ENCODE data around the gene SLAMF1.

DNA sequence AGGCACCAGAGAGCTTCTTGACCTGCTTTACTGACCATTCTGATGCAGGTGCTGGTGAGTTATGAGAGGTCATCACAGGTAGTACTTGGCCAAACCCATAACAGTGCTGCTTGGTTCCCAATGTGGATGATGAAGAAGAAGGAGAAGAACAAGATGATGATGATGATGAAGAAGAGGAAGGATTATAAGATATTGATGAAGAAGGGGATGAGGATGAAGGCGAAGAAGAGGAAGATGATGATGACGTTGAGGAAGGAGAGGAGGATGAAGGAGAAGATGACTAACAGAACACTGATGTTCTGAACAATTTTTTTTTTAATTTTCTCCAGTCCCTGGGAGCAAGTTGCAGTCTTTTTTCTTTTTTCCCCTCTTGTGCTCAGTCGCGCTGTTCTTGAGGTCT lies 23.9 kb upstream of the SLAMF1 start:
- TF ChIP-seq CTCF (conservative IDR thresholded peaks at IDR 0.05) (no peak), ZFX (IDR thresholded peaks at IDR 0.05) (no peak)

Data from C4-2B (cell line).